Right atrium auricular region (tissue), 2 donors: ENCODE data around the gene RNLS. TPM values are rescaled to one million over a fixed set of nuclear protein-coding genes. Genes with fewer than 3 reads are reported as not detected.

Source experiments
- DNase-seq: peaks from one replicate; pipeline ENCODE4 v3.0.0-alpha.2; 2019; ENCODE audit warnings: low spot score
- H3K27ac ChIP-seq, 2 donors: fragments of 200-600 bp; sonication (generic); 1 replicate in 1 of 2; 2 replicates in 1 of 2; pipeline ENCODE4 v1.5.1; 2016 to 2019
- H3K27me3 ChIP-seq, 2 donors: fragments of 200-600 bp; sonication (generic); one replicate each; pipeline versions ENCODE4 v1.5.1 to v1.6.0; 2017 to 2019
- H3K36me3 ChIP-seq: fragments of 200-600 bp; sonication (generic); one replicate; pipeline ENCODE4 v1.5.1; 2016
- H3K4me1 ChIP-seq, 2 donors: fragments of 200-600 bp; sonication (generic); one replicate each; pipeline versions ENCODE4 v1.5.1 to v1.6.0; 2017 to 2019
- H3K4me3 ChIP-seq, 2 donors: fragments of 200-600 bp; sonication (generic); 1 replicate in 1 of 2; 2 replicates in 1 of 2; pipeline ENCODE4 v1.5.1; 2017 to 2019; ENCODE audit warnings: mild to moderate bottlenecking in 1 of 2, moderate library complexity in 1 of 2
- H3K9me3 ChIP-seq, 2 donors: fragments of 200-600 bp; sonication (generic); one replicate each; pipeline ENCODE4 v1.5.1; 2019
- total RNA-seq, 2 donors: library from RNA; depleted of rRNA; stranded (reverse); fragments of >200 nt; gene quantifications; one replicate each; pipeline ENCODE4 v1.1.0, GENCODE V29; 2016
- TF ChIP-seq, protein P1 (sequence below), 2 donors: fragments of 200-600 bp; sonication (generic); IDR thresholded peaks; one replicate each; pipeline ENCODE4 v1.5.1; 2019; ENCODE audit warnings: antibody characterized with exemption in 2 of 2

RNLS gene
- total RNA-seq, 2 donors from 2014 or later: 14.9 to 26.8 TPM

DNA sequence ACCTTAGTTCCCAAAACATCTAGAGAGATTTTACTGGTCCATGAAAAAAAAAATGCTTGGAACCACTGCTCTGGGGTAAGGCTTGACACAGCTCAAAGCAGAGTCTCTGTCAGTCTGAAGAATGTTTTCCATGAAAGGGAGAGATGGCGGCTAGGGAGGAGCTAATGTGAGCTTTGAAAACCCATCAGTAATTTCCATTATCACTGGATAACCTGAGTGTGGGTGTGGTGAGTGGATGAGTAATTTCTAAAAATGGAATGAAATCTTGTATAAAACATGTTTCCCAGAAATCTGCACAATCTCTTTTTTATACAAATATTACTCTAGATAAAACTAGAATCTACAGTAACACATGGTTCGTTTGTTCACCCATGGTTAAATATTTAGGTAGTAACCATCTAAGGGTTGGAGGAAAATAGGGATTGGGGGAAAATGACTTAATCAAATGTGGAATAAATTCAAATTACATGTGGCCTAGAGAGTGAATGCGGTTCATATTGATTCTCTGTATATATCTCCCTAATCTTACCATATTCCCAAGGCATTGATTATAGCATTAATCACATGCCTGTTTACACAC lies 289.4 kb downstream of the RNLS start:
- TF ChIP-seq, protein P1, sequence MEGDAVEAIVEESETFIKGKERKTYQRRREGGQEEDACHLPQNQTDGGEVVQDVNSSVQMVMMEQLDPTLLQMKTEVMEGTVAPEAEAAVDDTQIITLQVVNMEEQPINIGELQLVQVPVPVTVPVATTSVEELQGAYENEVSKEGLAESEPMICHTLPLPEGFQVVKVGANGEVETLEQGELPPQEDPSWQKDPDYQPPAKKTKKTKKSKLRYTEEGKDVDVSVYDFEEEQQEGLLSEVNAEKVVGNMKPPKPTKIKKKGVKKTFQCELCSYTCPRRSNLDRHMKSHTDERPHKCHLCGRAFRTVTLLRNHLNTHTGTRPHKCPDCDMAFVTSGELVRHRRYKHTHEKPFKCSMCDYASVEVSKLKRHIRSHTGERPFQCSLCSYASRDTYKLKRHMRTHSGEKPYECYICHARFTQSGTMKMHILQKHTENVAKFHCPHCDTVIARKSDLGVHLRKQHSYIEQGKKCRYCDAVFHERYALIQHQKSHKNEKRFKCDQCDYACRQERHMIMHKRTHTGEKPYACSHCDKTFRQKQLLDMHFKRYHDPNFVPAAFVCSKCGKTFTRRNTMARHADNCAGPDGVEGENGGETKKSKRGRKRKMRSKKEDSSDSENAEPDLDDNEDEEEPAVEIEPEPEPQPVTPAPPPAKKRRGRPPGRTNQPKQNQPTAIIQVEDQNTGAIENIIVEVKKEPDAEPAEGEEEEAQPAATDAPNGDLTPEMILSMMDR (IDR thresholded peaks at IDR 0.05): no peak
- Histone ChIP-seq H3K36me3 (no peaks in the 10 kb centered on the region), H3K9me3 (no peaks in the 10 kb centered on the region), H3K4me1 (no peaks in the 10 kb centered on the region), H3K27ac (no peak overlapping the region), H3K27me3 (no peaks in the 10 kb centered on the region), H3K4me3 (no peak overlapping the region)
- DNase-seq: no peak

DNA sequence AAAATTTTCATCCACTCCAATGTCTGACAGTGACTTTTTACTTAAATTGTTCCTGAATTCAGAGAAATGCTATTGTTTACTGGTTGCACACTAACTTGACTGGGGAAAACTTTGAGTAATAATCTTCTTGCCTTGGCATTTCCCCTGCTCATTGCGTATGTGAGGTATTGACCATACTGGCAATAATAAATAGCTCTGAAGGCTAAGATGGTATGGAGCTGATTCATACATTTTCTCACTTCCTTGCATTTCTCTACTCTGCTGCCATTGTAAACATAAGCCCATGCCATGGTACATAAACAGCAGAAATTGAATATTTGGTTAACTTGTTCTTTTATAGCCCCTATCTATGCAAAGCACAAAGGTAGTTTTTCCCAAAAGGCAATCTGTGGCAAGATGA lies 290.0 kb downstream of the RNLS start:
- TF ChIP-seq, protein P1 (IDR thresholded peaks at IDR 0.05): no peak
- Histone ChIP-seq H3K36me3 (no peaks in the 10 kb centered on the region), H3K4me3 (no peak overlapping the region), H3K4me1 (no peaks in the 10 kb centered on the region), H3K27me3 (no peaks in the 10 kb centered on the region), H3K27ac (no peak overlapping the region), H3K9me3 (no peaks in the 10 kb centered on the region)
- no peak for DNase-seq

DNA sequence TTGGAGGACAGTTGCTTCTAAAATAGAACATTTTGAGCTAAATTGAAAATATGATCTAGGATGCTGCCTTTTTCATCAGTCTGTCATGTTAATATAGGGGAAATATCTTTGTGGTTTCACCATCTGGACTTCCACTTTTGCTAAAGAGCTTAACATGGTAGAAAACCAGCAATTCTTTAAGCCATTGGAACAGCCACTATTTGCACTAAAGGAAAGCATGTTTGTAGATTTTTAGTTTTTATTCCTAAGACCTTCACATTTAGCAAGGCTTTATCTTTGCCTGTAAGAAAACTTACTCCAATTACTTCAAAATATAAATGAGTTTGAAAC lies 291.0 kb downstream of the RNLS start:
- DNase-seq: no peak
- H3K36me3 ChIP-seq: no peaks in the 10 kb centered on the region
- TF ChIP-seq, protein P1 (IDR thresholded peaks at IDR 0.05): no peak
- H3K4me1 ChIP-seq: no peaks in the 10 kb centered on the region
- H3K27ac ChIP-seq: no peak overlapping the region
- H3K4me3 ChIP-seq: no peak overlapping the region
- H3K9me3 ChIP-seq: no peaks in the 10 kb centered on the region
- no peaks in the 10 kb centered on the region for H3K27me3 ChIP-seq

DNA sequence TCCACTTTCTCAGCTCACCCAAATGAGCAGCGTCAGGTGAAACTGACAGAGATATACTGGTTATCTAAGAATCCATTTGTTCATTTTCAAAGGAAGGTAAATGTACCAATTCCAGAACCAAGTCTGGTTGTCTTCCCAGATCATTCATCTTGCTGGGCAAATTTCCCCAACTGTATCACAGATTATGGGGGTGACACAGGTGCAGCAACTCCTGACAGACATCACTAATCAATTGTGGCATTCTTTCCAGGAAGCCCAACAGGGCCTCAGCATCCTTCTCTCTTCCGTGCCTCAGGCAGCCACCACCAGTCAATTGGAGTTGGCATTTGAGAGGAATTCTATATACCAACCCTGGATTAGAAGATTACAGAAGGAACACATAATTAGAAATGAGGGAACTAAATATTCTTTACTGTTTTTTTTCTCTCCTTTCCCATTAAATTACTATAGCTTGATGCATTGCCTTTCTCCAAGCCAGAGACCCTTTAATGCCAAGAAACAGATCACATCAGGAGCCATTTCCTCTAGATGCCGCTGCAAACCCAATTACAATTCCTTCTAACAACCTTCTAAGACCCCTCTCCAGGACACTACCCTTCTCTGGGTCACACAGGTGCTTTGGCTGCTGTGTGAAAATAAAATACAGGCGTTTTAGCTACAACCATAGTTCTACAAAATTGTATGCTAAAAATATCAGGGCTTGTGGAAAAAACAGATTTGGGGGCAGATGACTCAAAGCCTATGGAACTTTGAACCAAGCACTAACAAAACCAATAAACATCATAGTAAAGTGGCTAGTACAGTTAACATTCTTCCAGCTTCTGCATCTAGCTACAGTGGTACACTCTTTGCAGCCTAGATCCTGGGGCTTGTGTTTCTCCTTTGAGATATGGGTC lies 291.6 kb downstream of the RNLS start:
- Histone ChIP-seq H3K4me3 (no peak overlapping the region), H3K27me3 (no peaks in the 10 kb centered on the region), H3K9me3 (no peaks in the 10 kb centered on the region), H3K4me1 (no peaks in the 10 kb centered on the region), H3K36me3 (no peaks in the 10 kb centered on the region), H3K27ac (no peak overlapping the region)
- TF ChIP-seq, protein P1 (IDR thresholded peaks at IDR 0.05): no peak
- DNase-seq: no peak

DNA sequence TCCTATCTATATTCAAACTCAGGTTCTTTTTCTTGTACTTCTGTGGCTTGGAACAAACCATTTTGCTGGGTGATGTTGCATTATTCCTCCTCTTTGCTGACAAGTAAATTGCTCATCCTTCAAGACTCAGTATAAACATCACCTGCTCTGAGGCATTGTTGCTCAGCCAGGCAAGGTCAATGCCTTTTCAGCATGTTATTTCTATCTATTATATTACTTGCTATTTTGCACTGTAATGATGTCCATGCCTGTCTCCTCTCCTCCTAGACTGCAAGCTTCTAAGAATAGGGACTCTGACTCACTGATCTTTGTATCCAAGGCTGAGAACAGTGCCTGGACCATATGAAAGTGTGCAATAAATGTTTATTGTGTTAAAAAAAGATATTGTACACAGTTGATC lies 293.8 kb downstream of the RNLS start:
- DNase-seq: no peak
- Histone ChIP-seq H3K27me3 (no peaks in the 10 kb centered on the region), H3K36me3 (no peaks in the 10 kb centered on the region), H3K27ac (no peak overlapping the region), H3K9me3 (no peaks in the 10 kb centered on the region), H3K4me3 (no peak overlapping the region), H3K4me1 (no peaks in the 10 kb centered on the region)
- TF ChIP-seq, protein P1 (IDR thresholded peaks at IDR 0.05): no peak
